Mesendoderm (in vitro differentiated cells): Measurements from ENCODE around the gene RTTN. TPM values are rescaled to one million over a fixed set of nuclear protein-coding genes. Genes with fewer than 3 reads are reported as not detected.
"Not testable (repeated sequence)": the region's sequence is repeated elsewhere in the genome, so short reads cannot be mapped to it uniquely, and the experiment has no call there.

Source experiments
- DNase-seq: peaks from one replicate; pipeline ENCODE4 v3.0.0; 2013
- H2AK5ac ChIP-seq: 2 replicates; pipeline ENCODE4 v1.6.1; 2013; ENCODE audit warnings: low read length, inconsistent platforms
- H2BK120ac ChIP-seq: 2 replicates; pipeline ENCODE4 v1.6.1; 2013; ENCODE audit warnings: low read depth, mild to moderate bottlenecking, low read length, moderate library complexity, mixed read lengths
- H2BK15ac ChIP-seq: replicated peaks from 2 replicates; pipeline ENCODE4 v1.6.1; 2013; ENCODE audit warnings: low read depth, mild to moderate bottlenecking, moderate library complexity
- H2BK5ac ChIP-seq: 2 replicates; pipeline ENCODE4 v1.6.1; 2013; ENCODE audit warnings: low read length, inconsistent platforms
- H3K18ac ChIP-seq: 2 replicates; pipeline ENCODE4 v1.6.1; 2013; ENCODE audit warnings: mild to moderate bottlenecking, low read length, mixed read lengths
- H3K23ac ChIP-seq: one replicate; pipeline ENCODE4 v1.6.1; 2013; ENCODE audit warnings: low read length
- H3K27ac ChIP-seq: 2 replicates; pipeline ENCODE4 v1.5.1; 2013; ENCODE audit warnings: low read depth, mild to moderate bottlenecking, inconsistent platforms, low read length, moderate library complexity
- H3K27me3 ChIP-seq: 2 replicates; pipeline ENCODE4 v1.6.1; 2013; ENCODE audit warnings: low read length, control low read depth, mild to moderate bottlenecking, inconsistent platforms; ENCODE audit not compliant: insufficient read depth, poor library complexity
- H3K36me3 ChIP-seq: 2 replicates; pipeline ENCODE4 v1.6.1; 2013; ENCODE audit warnings: low read length, inconsistent platforms; ENCODE audit not compliant: control insufficient read depth, insufficient read depth
- H3K4ac ChIP-seq: one replicate; pipeline ENCODE4 v1.6.1; 2013; ENCODE audit warnings: low read depth, mild to moderate bottlenecking, low read length, moderate library complexity
- H3K4me1 ChIP-seq: 2 replicates; pipeline ENCODE4 v1.6.1; 2013; ENCODE audit warnings: low read depth, low read length, inconsistent platforms; ENCODE audit not compliant: control insufficient read depth
- H3K4me2 ChIP-seq: 2 replicates; pipeline ENCODE4 v1.6.1; 2013; ENCODE audit warnings: low read length
- H3K4me3 ChIP-seq: 2 replicates; pipeline ENCODE4 v1.5.1; 2013; ENCODE audit warnings: mild to moderate bottlenecking, low read length
- H3K56ac ChIP-seq: one replicate; pipeline ENCODE4 v1.6.1; 2013; ENCODE audit warnings: low read length
- H3K79me1 ChIP-seq: 2 replicates; pipeline ENCODE4 v1.6.1; 2013; ENCODE audit warnings: low read length, inconsistent platforms
- H3K79me2 ChIP-seq: 2 replicates; pipeline ENCODE4 v1.6.1; 2013; ENCODE audit warnings: mild to moderate bottlenecking, low read length; ENCODE audit not compliant: control insufficient read depth, insufficient read depth
- H3K9ac ChIP-seq: 2 replicates; pipeline ENCODE4 v1.6.1; 2013; ENCODE audit warnings: low read length, inconsistent platforms
- H4K5ac ChIP-seq: one replicate; pipeline ENCODE4 v1.6.1; 2013; ENCODE audit warnings: low read length
- H4K8ac ChIP-seq: one replicate; pipeline ENCODE4 v1.6.1; 2013; ENCODE audit warnings: low read depth, mild to moderate bottlenecking, control low read depth, low read length, moderate library complexity
- WGBS: extraction: QIAGEN DNeasy Blood & Tissue Kit; methylation state at CpG from one replicate; pipeline ENCODE4 v1.1.7; 2013; ENCODE audit warnings: low lambda C conversion rate, missing lambda C conversion rate; ENCODE audit not compliant: insufficient coverage; ENCODE audit errors: extremely low coverage; 5-methylcytosine and 5-hydroxymethylcytosine counted together
- polyA plus RNA-seq, 2 experiments: library from polyadenylated mRNA; stranded (reverse); fragments of 200-250 nt; gene quantifications; one replicate each; pipeline ENCODE4 v1.2.3, GENCODE V29; 2013

RTTN gene, protein sequence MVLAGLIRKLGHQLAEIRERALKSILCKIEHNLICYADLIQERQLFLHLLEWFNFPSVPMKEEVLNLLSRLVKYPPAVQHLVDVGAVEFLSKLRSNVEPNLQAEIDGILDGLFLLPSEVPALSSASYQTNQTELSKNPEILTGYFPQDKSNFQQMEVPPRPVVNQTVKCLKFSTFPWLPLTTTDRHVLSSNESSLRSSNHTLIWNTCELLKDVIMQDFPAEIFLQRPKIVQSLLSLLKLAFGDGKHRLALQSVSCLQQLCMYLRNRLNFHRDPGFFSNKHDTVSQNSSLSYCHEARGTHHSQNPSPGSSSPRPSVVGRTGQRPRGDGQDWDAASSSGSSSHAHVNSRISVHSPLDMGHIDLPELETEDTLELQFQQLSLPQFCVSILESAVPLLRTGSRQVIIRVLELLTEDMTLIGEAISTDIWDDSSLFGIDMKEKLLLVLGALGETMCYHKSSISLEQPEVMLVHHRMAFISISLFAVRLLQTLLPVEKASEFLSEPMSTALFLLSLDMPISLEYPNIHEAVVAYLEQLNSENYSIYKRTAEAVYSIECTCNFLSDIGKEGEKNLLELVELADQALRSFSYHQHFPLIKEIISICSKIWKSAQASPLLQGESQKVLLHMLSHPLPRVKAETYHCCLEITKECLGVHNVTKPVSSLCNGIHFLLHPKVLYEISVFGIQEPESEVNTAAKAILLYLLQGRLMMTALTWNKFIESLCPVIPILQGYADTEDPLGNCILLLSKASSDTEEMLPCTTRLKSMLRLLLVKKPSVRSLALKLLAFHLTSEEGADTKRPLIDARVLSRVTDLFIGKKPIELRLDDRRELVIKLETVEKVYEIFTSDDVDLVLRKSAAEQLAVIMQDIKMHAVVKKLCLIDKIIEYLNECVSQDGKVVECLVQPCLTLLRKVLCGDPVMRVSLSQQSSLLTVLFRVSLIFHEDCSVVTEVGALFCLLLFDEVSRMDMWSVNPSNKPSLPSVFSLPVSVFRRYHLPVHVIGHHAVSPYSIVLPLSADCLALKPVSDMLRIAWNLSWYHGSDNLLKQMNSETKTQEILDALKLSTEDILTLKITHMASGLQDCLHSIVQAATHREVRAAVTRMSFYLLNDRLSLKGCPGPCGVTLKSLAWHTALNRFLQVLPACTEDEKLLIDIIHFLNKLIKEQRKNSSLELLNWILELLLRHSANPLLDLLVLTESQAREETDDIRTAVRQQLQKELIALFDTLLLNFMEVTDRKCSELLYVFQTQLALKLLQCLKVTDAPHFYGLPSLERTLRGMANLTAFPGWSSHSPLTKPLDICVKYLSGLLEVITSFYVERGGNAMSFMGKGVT (N-terminal part only)
- polyA plus RNA-seq (2013, experiment 1 of 2), result 6.4 TPM
- 6.1 TPM for polyA plus RNA-seq (2013, experiment 2 of 2)

DNA sequence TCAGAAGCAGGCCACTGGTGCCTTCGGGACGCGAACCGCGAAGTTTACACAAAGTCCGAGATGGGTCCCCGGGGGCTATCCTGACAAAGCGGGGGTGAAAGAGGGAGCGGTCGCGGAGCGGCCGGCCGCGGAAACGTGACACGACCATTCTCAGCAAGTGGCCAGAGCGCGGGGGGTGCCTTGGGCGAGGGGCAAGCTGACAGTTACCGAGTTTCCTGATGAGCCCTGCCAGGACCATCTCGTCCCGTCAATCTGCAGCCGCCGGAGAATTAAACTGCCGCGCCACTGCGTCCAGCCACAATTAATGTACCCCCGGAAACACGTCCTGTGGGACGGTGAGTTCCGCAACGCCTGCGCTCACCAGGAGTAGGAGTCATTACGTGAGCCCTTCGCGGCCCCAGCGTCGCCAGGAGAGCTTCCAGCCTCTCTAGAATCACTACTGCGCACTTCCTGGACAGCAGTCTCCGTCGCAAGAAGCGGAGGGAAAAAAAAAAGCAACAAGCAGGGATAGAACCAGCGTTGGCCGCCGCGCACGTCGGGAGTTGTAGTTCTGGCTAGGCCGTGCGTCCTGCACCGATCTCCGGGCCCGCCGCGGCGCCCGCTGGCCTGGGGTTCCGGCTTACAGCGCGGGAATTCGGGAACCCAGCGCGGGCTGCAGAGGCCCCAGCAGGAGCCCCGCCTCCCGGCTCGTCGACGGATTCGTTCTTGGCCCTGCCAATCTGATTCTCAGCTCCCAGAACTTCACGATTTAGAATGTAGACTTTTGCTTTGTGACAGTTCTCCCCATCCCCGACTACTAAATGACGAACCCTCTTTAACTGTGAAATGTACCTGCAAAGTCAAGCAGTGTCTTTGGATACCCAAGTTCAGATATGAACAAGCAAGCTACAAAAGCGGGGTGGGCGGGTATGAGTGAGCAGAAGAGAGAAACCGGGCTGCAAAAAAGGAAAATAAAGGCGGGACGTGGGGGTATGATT, at the start of gene RTTN:
Gene RTTN, minus strand, starts transcription at position 267 of the 977 bp plus-strand sequence. Its CDS starts 29 bp downstream, at position 238.
- Histone ChIP-seq H3K36me3 (peaks cover 2% of the 10 kb centered on the region), H3K23ac (no peak within 1 kb of the TSS), H3K18ac (peak within 1 kb of the TSS; percentile 94), H3K79me2 (peaks cover 2% of the 10 kb centered on the region), H4K8ac (peak within 1 kb of the TSS; percentile 88), H3K56ac (peak within 1 kb of the TSS; percentile 98), H3K4me1 (no peaks in the 10 kb centered on the region), H3K4me3 (peak within 1 kb of the TSS; percentile 70), H3K27me3 (no peaks in the 10 kb centered on the region), H4K5ac (no peak within 1 kb of the TSS), H2BK15ac (peak within 1 kb of the TSS; percentile 98), H2BK5ac (peak within 1 kb of the TSS; percentile 92), H2BK120ac (no peak within 1 kb of the TSS), H3K4me2 (peak within 1 kb of the TSS; percentile 83), H3K4ac (no peak within 1 kb of the TSS), H2AK5ac (no peak within 1 kb of the TSS), H3K79me1 (peaks cover 2% of the 10 kb centered on the region), H3K9ac (peak within 1 kb of the TSS; percentile 80), H3K27ac (peak within 1 kb of the TSS; percentile 97)
- no CpG with 5 or more reads among the region's 78 CpGs for WGBS
- peak; percentile 97 for DNase-seq

DNA sequence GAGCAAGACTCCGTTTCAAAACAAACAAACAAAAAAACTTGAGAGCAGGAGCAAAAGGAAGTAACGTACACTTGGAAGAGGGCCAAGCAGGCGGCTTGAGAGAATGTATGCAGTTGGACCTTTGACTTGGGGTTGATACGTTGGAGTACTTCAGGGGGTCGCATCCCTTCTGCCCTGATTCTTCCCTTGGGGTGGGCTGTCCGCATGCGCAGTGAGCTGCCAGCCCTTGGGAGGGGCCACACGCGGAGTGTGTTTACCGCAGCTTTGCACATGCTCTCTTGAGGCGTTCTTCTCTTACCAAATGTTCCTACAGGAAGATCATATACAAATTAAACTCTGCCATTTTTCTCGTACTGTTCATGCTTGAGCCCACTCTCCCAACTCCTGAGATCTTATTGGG, 45.3 kb upstream of the RTTN start:
- no CpG with 5 or more reads among the region's 12 CpGs for WGBS
- H3K4me2 ChIP-seq, result no peak overlapping the region

DNA sequence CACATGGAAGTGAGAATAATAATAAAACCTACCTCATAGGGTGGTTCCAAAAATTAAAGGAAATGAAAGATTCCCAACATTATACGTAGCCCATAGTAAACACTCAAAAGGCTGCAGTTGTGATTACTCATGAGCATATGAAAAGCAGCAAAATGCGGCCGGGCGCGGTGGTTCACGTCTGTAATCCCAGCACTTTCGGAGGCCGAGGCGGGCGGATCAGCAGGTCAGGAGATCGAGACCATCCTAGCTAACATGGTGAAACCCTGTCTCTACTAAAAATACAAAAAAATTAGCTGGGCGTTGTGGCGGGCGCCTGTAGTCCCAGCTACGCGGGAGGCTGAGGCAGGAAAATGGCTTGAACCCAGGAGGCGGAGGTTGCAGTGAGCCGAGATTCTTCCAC, 44.4 kb upstream of the RTTN start:
- H3K56ac ChIP-seq, H3K79me2 ChIP-seq, DNase-seq, H3K4me1 ChIP-seq, H2BK5ac ChIP-seq, H3K4me3 ChIP-seq, H3K36me3 ChIP-seq, H3K27me3 ChIP-seq, H3K27ac ChIP-seq, H2BK120ac ChIP-seq, H3K4me2 ChIP-seq, H2AK5ac ChIP-seq, H3K9ac ChIP-seq, H2BK15ac ChIP-seq, H3K4ac ChIP-seq, H4K8ac ChIP-seq, H3K23ac ChIP-seq, H3K18ac ChIP-seq, H3K79me1 ChIP-seq, H4K5ac ChIP-seq: not testable (repeated sequence)
- no CpG with 5 or more reads among the region's 18 CpGs for WGBS

More for the DNA sequence above, 45.3 kb upstream of the RTTN start:
- H3K56ac ChIP-seq, result no peak overlapping the region
- no peaks in the 10 kb centered on the region for H3K36me3 ChIP-seq
- no peak for DNase-seq
- H2BK5ac ChIP-seq, result no peak overlapping the region
- no peak overlapping the region for H3K9ac ChIP-seq
- no peak overlapping the region for H4K8ac ChIP-seq
- no peak overlapping the region for H3K4ac ChIP-seq
- no peaks in the 10 kb centered on the region for H3K79me1 ChIP-seq
- no peak overlapping the region for H3K18ac ChIP-seq
- H3K27ac ChIP-seq, result no peak overlapping the region
- no peak overlapping the region for H2BK120ac ChIP-seq
- no peak overlapping the region for H2BK15ac ChIP-seq
- H3K23ac ChIP-seq, result no peak overlapping the region
- no peaks in the 10 kb centered on the region for H3K79me2 ChIP-seq
- H4K5ac ChIP-seq, result no peak overlapping the region
- H2AK5ac ChIP-seq, result no peak overlapping the region
- no peaks in the 10 kb centered on the region for H3K27me3 ChIP-seq
- no peaks in the 10 kb centered on the region for H3K4me1 ChIP-seq
- no peak overlapping the region for H3K4me3 ChIP-seq

DNA sequence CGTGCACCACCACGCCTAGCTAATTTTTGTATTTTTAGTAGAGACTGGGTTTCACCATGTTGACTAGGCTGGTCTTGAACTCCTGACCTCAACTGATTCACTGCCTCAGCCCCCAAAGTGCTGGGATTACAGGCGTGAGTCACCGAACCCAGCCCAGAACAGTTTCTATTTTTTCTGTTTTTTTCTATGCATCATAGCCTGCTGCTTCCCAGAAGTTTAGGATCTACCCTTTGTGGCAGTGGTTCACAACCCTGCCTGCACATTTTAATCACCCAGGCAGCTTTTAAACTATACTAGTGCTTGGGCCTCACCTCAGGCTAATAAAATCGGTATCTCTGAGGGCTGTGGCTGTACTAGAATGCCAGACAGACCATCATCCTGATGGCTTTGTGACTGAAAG, 43.6 kb upstream of the RTTN start:
- no peak overlapping the region for H3K4ac ChIP-seq

More for the DNA sequence above, 43.6 kb upstream of the RTTN start:
- no peak overlapping the region for H3K4me3 ChIP-seq
- no peak overlapping the region for H4K8ac ChIP-seq
- WGBS, result no CpG with 5 or more reads among the region's 5 CpGs
- H2BK5ac ChIP-seq, result no peak overlapping the region
- no peaks in the 10 kb centered on the region for H3K79me2 ChIP-seq
- H4K5ac ChIP-seq, result no peak overlapping the region
- no peaks in the 10 kb centered on the region for H3K79me1 ChIP-seq
- no peak overlapping the region for H3K27ac ChIP-seq
- no peaks in the 10 kb centered on the region for H3K27me3 ChIP-seq
- DNase-seq, result no peak
- no peak overlapping the region for H3K9ac ChIP-seq
- no peak overlapping the region for H2AK5ac ChIP-seq
- H3K23ac ChIP-seq, result no peak overlapping the region
- H2BK15ac ChIP-seq, result no peak overlapping the region
- H3K18ac ChIP-seq, result no peak overlapping the region
- no peak overlapping the region for H3K4me2 ChIP-seq
- H3K4me1 ChIP-seq, result no peaks in the 10 kb centered on the region
- H3K56ac ChIP-seq, result no peak overlapping the region
- H3K36me3 ChIP-seq, result no peaks in the 10 kb centered on the region
- no peak overlapping the region for H2BK120ac ChIP-seq
